Stimulated activated CD8-positive, alpha-beta memory T cell treated with anti-CD3 and anti-CD28 coated beads, Interleukin-12 subunit alpha, Interleukin-12 subunit beta, amount 100 ng/mL, for 4 hours (primary cell): ENCODE data around the gene ITGB3BP.
"Not testable (repeated sequence)": the region's sequence is repeated elsewhere in the genome, so short reads cannot be mapped to it uniquely, and the experiment has no call there.

Experiments
- DNase-seq: peaks from one replicate; pipeline ENCODE4 v3.0.0-alpha.2; 2020; ENCODE audit warnings: low read depth

The ITGB3BP gene

GRCh38 chr1:63506782-63507181 lies 16.2 kb downstream of the ITGB3BP start:
- DNase-seq = no peak

- no peak for DNase-seq
Measured at GRCh38 chr1:63501256-63501655, 21.8 kb downstream of the ITGB3BP start.

GRCh38 chr1:63498106-63498505 lies 24.9 kb downstream of the ITGB3BP start:
- no peak for DNase-seq

GRCh38 chr1:63497577-63497976 lies 25.4 kb downstream of the ITGB3BP start:
- DNase-seq = no peak

GRCh38 chr1:63487336-63488065 lies 35.5 kb downstream of the ITGB3BP start:
- no peak for DNase-seq

- no peak for DNase-seq
Measured at GRCh38 chr1:63486629-63487028, 36.4 kb downstream of the ITGB3BP start.

GRCh38 chr1:63480057-63480456 lies 43.0 kb downstream of the ITGB3BP start:
- DNase-seq = no peak

- DNase-seq = no peak
Measured at GRCh38 chr1:63475761-63476160, 47.3 kb downstream of the ITGB3BP start.

- not testable (repeated sequence) for DNase-seq
Measured at GRCh38 chr1:63468683-63469082, 54.3 kb downstream of the ITGB3BP start.

- no peak for DNase-seq
Measured at GRCh38 chr1:63466759-63467158, 56.3 kb downstream of the ITGB3BP start.

GRCh38 chr1:63466181-63466580 lies 56.8 kb downstream of the ITGB3BP start:
- no peak for DNase-seq

- DNase-seq = no peak
Measured at GRCh38 chr1:63463248-63463647, 59.8 kb downstream of the ITGB3BP start.

GRCh38 chr1:63461661-63462230 lies 61.3 kb downstream of the ITGB3BP start:
- no peak for DNase-seq

GRCh38 chr1:63458750-63459149 lies 64.3 kb downstream of the ITGB3BP start:
- no peak for DNase-seq

GRCh38 chr1:63454269-63454668 lies 68.8 kb downstream of the ITGB3BP start:
- no peak for DNase-seq

- no peak for DNase-seq
Measured at GRCh38 chr1:63453232-63453631, 69.8 kb downstream of the ITGB3BP start.

GRCh38 chr1:63450416-63450815 lies 72.6 kb downstream of the ITGB3BP start:
- DNase-seq = no peak

- no peak for DNase-seq
Measured at GRCh38 chr1:63448731-63449246, 74.2 kb downstream of the ITGB3BP start.

- DNase-seq = no peak
Measured at GRCh38 chr1:63442141-63442475, 80.9 kb downstream of the ITGB3BP start.

GRCh38 chr1:63435161-63435560 lies 87.9 kb downstream of the ITGB3BP start:
- no peak for DNase-seq

GRCh38 chr1:63429281-63429680 lies 93.7 kb downstream of the ITGB3BP start:
- no peak for DNase-seq

GRCh38 chr1:63428815-63429214 lies 94.2 kb downstream of the ITGB3BP start:
- DNase-seq = no peak

- DNase-seq = no peak
Measured at GRCh38 chr1:63423649-63424048, 99.4 kb downstream of the ITGB3BP start.

GRCh38 chr1:63420746-63421145 lies 102.3 kb downstream of the ITGB3BP start:
- DNase-seq = not testable (repeated sequence)
